Ramos (cell line): ENCODE results near the gene SLC6A20.
"Not testable (repeated sequence)": the region's sequence is repeated elsewhere in the genome, so short reads cannot be mapped to it uniquely, and the experiment has no call there.

Experiments
- in situ Hi-C: fragments of 300-500 bp; cut with MboI; formaldehyde crosslinking; loops from one replicate; pipeline ENCODE4 v1.14.3; 2022; ENCODE audit warnings: low sequenced_read_pairs; ENCODE audit not compliant: unreplicated experiment

Gene SLC6A20

DNA sequence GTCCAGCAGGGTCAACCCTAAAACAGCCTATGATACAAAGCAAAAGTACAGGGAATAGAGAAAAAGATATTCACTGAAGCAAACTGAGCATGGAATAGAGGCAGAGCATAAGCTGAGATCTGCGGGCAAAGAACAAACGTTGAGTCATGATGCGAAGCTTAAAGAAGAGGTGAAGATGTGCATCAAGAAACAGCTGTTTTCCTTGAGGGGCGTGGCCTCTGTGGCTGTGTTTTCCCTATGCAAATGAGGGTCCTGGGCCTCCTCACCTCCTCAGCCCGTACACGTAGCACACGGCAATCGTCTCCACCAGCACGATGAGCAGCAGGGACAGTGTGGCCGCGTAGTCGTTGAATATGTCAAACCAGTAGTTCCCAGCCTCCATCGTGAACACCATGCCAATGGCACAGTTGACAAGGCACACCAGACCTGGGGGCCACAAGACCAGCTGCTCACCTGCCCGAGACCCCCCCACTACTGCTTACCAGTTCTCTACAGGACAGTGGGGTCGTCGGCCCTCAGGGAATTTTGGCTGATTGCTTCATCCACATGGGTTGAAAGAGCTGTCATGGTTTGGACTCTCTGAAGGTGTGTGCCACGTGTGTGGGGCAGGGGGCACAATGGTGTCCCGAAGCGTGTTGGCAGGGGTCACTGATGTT is 33.6 kb downstream of the SLC6A20 start:
- in situ Hi-C loops: no loop called here

DNA sequence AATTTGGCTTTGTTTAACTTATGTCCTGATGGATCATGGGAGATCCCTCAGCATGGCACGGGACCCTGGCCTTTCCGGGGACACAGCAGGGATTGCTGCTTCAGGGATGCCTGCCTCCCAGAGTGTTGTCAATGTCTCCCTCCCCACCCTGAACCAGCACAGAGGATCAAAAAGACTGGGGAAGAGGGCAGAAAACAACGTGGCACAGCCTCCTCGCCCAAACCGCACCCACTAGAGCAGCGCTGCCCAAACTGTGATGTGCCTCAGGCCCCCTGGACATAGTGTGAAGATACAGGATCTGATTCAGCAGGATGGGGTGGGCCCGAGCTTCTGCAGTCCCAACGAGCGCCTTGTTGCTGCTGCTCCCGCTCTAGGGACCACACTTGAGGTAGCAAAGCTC is 34.5 kb downstream of the SLC6A20 start:
- in situ Hi-C loops: no loop called here

GRCh38 chr3:45760878-45761711 is 35.2 kb downstream of the SLC6A20 start:
- in situ Hi-C loops: no loop called here

DNA sequence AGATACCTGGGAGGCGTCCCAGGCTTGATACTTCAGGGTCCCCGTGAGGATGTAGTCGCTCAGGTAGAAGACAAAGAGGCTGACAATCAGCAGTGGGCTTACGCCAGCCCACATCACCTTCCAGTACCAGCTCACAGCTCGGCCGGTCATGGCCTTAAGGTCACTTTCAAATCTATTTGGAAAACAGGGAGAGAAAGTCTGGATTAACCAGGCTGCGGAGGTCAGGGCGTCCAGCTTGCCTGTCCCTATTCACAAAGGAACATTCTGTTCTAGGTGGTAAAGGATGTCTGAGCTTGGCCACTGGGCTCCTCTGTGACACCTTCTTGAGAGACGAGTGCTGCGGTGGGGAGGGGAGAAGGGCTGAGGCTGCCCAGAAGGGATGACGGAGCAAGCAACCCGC is 36.5 kb downstream of the SLC6A20 start:
- in situ Hi-C loops: loop anchor here (10.0 kb wide), 1 partner anchor 305 kb away; no protein-coding TSS in a partner anchor

- in situ Hi-C loops: loop anchor here (10.0 kb wide), 1 partner anchor 306 kb away; no protein-coding TSS in a partner anchor
Observed at GRCh38 chr3:45758871-45759270, 37.5 kb downstream of the SLC6A20 start.

- in situ Hi-C loops: loop anchor here (10.0 kb wide), 1 partner anchor 308 kb away; no protein-coding TSS in a partner anchor
Observed at GRCh38 chr3:45757141-45757540, 39.2 kb downstream of the SLC6A20 start.

GRCh38 chr3:45756055-45756454 is 40.3 kb downstream of the SLC6A20 start:
- in situ Hi-C loops: loop anchor here (10.0 kb wide), 1 partner anchor 309 kb away; no protein-coding TSS in a partner anchor

- in situ Hi-C loops: loop anchor here (5.0 to 10.0 kb wide), 2 partner anchors 173 to 310 kb away; no protein-coding TSS in a partner anchor
Observed at GRCh38 chr3:45754461-45754860, 41.9 kb downstream of the SLC6A20 start.

- in situ Hi-C loops: loop anchor here (5.0 to 10.0 kb wide), 2 partner anchors 174 to 312 kb away; no protein-coding TSS in a partner anchor
Observed at GRCh38 chr3:45753095-45753494, 43.2 kb downstream of the SLC6A20 start.

GRCh38 chr3:45751537-45752242 is 44.6 kb downstream of the SLC6A20 start:
- in situ Hi-C loops: loop anchor here (5.0 to 10.0 kb wide), 2 partner anchors 176 to 313 kb away; no protein-coding TSS in a partner anchor

DNA sequence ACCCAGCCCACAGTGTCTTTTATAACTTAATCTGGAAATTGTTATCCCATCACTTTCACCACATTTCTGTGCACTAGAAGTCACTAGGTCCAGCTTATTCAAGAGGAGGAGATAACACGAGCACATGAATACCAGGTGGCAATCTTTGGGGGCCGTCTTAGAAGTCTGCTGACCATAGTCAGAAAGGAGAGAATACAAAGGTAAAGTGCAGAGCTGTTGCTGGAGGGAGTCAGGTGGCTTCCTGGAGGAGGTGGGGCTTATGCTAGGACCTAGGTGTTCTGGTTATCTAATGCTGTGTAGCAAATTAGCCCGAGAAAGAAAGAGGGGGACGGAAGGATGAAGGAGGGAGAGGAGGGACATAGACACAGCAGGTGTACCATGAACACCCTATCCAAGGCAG is 46.5 kb downstream of the SLC6A20 start:
- in situ Hi-C loops: loop anchor here (5.0 to 10.0 kb wide), 2 partner anchors 177 to 315 kb away; no protein-coding TSS in a partner anchor

DNA sequence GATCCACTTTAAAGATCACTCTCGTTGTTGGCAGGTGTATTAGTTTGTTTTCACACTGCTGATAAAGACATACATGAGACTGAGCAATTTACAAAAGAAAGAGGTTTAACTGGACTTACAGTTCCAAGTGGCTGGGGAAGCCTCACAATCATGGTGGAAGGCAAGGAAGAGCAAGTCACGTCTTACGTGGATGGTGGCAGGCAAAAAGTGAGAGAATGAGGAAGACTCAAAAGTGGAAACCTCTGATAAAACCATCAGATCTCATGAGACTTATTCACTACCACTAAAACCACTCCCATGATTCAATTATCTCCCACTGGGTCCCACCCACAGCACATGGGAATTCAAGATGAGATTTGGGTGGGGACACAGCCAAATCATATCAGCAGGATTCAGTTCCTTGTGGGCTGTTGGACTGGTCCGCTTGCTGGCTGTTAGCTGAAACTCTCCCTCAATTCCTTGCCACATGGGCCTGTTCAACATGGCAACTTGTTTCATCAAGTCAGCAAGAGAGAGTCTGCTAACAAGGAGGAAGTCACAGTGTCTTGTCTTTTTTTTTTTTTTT is 47.2 kb downstream of the SLC6A20 start:
- in situ Hi-C loops: not testable (repeated sequence)

DNA sequence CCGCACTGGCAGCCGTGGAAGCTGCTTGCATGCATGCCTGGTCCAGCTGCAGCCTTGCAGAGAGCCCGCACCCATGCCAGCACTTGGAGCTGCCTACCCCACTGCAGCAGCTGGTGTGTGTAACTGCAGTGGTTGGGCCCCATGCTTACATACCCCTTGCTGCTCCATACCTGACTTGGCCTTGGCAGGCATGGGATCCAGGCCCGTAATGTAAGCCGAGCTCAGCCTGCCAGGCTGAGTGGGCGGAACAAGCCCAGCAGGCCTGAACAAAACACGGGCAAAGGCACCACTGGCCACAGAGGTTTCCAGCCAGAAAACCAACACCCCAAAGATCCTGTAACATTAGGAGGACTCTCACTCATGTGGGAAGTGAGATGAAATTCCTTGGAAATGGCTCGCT is 48.3 kb downstream of the SLC6A20 start:
- in situ Hi-C loops: no loop called here

DNA sequence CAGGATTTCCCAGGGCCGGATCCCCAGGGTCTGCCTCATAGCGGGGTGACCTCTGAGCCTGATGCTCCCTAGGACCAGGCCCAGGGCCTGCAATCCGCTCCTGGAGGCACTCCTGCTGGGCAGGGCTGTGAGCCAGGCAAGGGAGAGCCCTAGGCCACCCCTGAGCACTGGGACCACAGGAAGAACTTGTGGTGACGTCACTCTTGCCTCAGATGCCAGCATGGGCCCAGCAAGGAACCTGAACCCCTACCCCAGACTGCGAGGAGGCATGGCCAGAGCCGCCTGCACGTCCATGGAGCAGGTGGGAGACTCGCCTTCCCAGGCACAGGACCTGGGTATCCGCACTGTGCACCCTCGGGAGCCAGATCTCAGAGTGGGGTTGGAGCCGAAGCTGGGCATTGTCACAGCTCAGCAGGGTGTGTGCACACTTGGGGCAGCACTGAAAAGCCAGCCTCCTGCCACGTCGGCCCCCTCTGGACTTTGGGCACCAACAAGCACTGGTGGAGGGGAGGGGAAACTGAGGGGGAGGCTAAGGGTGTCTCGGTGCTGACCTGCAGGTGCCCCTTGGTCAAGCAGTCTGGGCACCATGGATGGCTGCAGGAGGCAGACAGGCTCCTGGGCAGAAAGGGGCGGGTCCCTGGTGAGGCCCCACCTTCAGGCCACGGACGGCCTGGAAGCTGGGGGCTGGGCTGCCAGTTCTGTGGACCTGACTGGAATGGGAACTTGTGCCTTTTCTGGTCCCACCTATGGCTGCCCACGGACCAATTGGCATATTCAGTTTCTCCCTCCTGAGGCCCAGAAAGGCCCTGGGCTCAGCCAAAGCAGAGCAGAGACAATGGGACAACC is 49.3 kb downstream of the SLC6A20 start:
- in situ Hi-C loops: no loop called here

GRCh38 chr3:45746165-45746776 is 50.1 kb downstream of the SLC6A20 start:
- in situ Hi-C loops: no loop called here

- in situ Hi-C loops: no loop called here
Observed at GRCh38 chr3:45742461-45743089, 53.8 kb downstream of the SLC6A20 start.

GRCh38 chr3:45741742-45742460 is 54.4 kb downstream of the SLC6A20 start:
- in situ Hi-C loops: no loop called here

GRCh38 chr3:45741247-45741646 is 55.1 kb downstream of the SLC6A20 start:
- in situ Hi-C loops: no loop called here
